Subcutaneous abdominal adipose tissue (tissue), 5 donors: ENCODE results near the gene HMGB4.

Source experiments
- H3K27ac ChIP-seq: one replicate; pipeline ENCODE4 v1.7.0; 2013; ENCODE audit warnings: low read depth, mild to moderate bottlenecking, inconsistent platforms, low read length, moderate library complexity
- H3K27me3 ChIP-seq, 5 donors: one replicate each; pipeline ENCODE4 v1.7.0; 2013; ENCODE audit warnings: low read length in 5 of 5, inconsistent platforms in 1 of 5; ENCODE audit not compliant: control insufficient read depth in 5 of 5, insufficient read depth in 4 of 5
- H3K36me3 ChIP-seq, 5 donors: one replicate each; pipeline ENCODE4 v1.7.0; 2013; ENCODE audit warnings: low read length in 5 of 5; ENCODE audit not compliant: control insufficient read depth in 5 of 5, insufficient read depth in 5 of 5
- H3K4me1 ChIP-seq, 5 donors: one replicate each; pipeline ENCODE4 v1.7.0; 2013; ENCODE audit warnings: low read length in 5 of 5, mild to moderate bottlenecking in 3 of 5, moderate library complexity in 1 of 5; ENCODE audit not compliant: control insufficient read depth in 5 of 5, insufficient read depth in 5 of 5
- H3K4me3 ChIP-seq, 5 donors: one replicate each; pipeline ENCODE4 v1.7.0; 2013; ENCODE audit warnings: low read length in 5 of 5, low read depth in 1 of 5
- H3K9ac ChIP-seq, 5 donors: one replicate each; pipeline ENCODE4 v1.7.0; 2013; ENCODE audit warnings: low read length in 5 of 5, mild to moderate bottlenecking in 4 of 5, moderate library complexity in 3 of 5
- H3K9me3 ChIP-seq, 5 donors: one replicate each; pipeline ENCODE4 v1.7.0; 2013; ENCODE audit warnings: low read length in 5 of 5; ENCODE audit not compliant: control insufficient read depth in 5 of 5
- donor health status: healthy.
- donor health status: healthy.
- donor health status: healthy.
- donor health status: healthy.
- donor health status: healthy.

Gene HMGB4

DNA sequence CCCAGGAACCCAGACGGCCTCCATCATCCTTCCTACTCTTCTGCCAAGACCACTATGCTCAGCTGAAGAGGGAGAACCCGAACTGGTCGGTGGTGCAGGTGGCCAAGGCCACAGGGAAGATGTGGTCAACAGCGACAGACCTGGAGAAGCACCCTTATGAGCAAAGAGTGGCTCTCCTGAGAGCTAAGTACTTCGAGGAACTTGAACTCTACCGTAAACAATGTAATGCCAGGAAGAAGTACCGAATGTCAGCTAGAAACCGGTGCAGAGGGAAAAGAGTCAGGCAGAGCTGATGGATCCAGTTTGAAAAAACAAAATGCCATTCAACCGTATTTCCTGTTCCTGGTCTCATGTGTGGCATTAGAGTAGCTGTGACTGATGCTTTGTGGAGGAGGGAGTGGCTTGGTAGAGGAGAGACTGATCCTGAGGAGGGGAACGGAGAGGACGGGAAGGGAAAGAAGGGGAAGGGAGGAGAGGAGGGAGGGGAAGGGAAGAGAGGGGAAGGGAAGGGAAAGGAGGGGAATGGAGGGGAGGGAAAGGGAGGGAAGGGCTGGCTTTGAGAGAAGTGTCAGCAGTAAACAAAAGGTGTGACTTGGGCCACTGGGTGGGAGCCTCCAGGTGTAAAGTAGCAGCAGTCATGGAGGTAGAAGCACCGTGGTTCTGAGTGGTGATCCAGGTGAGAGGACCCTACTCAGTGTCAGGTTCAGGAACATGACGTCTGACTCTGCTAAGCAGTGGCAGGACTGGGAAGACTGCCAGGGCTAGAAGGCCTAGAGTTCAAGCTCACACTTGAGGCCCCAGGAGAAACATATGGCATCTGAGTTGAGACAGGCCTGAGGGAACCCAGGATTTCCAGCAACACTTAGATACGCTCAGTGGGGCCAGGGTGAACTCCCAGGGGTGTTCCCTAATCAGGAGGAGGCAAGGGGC lies 846 bp downstream of the HMGB4 start:
- no peaks in the 10 kb centered on the region for H3K36me3 ChIP-seq

DNA sequence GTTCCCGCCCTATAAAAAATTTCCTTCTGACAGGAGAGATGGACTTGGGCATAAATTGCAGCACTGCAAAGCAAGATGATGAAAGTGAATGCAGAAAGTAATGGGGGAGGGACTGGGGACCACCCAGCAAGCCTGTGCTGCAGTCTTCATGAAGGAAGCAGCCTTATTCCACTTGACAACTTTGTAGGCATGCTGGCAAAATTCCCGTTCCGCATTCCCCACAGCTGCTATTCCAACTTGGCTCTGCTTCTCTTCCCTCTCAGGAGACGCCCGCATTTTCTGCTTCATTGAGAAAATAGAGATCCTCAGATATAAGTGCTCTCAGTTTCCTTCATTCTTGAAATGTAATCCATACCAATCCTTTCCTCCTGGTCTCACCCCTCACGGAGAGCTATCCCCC lies 2.4 kb downstream of the HMGB4 start:
- no peaks in the 10 kb centered on the region for H3K36me3 ChIP-seq
- no peak overlapping the region for H3K27ac ChIP-seq
- peaks cover 0 to 5% (median 3%) of the 10 kb centered on the region in 5 donors for H3K9me3 ChIP-seq
- peaks cover 0 to 8% (median 4%) of the 10 kb centered on the region in 5 donors for H3K4me1 ChIP-seq
- peaks cover 0 to 3% (median 0%) of the 10 kb centered on the region in 5 donors for H3K27me3 ChIP-seq
- no peak overlapping the region for H3K9ac ChIP-seq
- H3K4me3 ChIP-seq, result no peak overlapping the region

More for the DNA sequence above, 846 bp downstream of the HMGB4 start:
- Histone ChIP-seq H3K27ac (no peak overlapping the region), H3K27me3 (peaks cover 0 to 3% (median 0%) of the 10 kb centered on the region in 5 donors), H3K9me3 (peaks cover 0 to 5% (median 3%) of the 10 kb centered on the region in 5 donors), H3K9ac (no peak overlapping the region), H3K4me3 (no peak overlapping the region), H3K4me1 (peaks cover 0 to 10% (median 4%) of the 10 kb centered on the region in 5 donors)

DNA sequence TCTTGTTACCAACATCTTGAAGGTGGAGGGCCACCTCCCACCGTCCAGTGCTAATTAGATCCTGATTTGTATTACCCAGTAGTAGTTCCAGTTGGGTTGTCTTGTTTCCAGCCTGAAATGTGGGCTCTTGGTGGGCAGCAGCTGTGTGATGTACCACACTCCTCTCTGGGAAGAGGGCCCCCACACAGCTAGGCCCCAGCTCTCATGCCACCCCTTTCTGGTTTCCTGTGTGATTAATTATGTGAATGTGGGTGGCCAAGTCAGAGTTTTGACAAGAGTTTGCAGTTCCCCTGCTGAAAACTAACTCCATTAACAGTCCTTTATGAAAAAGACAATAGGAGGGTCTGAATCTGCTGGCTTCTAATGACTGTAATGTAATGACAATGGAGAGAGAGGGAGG lies 3.8 kb downstream of the HMGB4 start:
- H3K4me3 ChIP-seq, result no peak overlapping the region

DNA sequence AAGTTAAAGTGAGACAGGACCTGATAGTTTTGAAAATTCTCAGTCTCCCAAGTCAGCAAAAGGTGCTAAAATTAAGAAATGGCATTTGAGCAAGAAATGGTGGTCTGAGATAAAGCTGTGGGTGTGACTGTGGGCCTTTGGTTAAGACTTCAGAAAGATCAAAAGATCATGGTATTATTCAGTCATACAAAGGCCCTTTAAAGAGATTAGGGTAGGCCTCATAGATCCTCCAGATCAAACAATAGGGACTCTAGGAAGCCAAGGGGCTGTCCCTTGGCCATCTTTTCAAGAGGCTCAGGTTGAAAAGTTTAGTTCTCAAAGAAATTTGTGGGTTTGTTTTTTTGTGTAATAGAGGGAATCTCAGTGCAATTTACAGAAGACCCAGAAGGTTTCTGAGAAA lies 8.4 kb downstream of the HMGB4 start:
- Histone ChIP-seq H3K4me3 (no peak overlapping the region), H3K9ac (no peak overlapping the region), H3K9me3 (peaks cover 0 to under 1% (median 0%) of the 10 kb centered on the region in 5 donors), H3K27me3 (no peaks in the 10 kb centered on the region), H3K27ac (no peak overlapping the region), H3K4me1 (no peaks in the 10 kb centered on the region), H3K36me3 (no peaks in the 10 kb centered on the region)

More for the DNA sequence above, 3.8 kb downstream of the HMGB4 start:
- Histone ChIP-seq H3K9me3 (peaks cover 0 to 5% (median 3%) of the 10 kb centered on the region in 5 donors), H3K9ac (no peak overlapping the region), H3K27ac (no peak overlapping the region), H3K27me3 (peaks cover 0 to 3% (median 0%) of the 10 kb centered on the region in 5 donors), H3K4me1 (peaks cover 0 to 8% (median 4%) of the 10 kb centered on the region in 5 donors), H3K36me3 (no peaks in the 10 kb centered on the region)

DNA sequence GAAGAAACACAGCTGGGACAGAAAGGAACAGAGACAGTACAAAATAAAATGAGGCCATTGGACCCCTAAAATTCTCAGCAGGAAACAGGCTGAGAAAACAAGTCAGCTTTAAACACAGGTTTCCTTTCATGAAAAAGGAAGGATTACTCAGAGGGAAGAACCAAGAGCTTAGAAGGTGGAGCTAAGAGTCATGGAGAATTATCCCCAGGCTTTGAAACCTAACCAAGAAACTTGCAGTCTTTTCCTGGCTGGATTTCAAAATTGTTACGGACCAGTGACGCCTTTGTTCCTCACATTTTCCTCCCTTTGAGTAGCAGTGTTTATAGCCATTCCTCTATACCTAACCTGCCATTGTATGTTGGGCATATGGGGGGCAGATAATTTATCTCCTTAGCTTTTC lies 8.8 kb downstream of the HMGB4 start:
- H3K27me3 ChIP-seq, result no peaks in the 10 kb centered on the region
- H3K27ac ChIP-seq, result no peak overlapping the region
- H3K36me3 ChIP-seq, result no peaks in the 10 kb centered on the region
- no peaks in the 10 kb centered on the region for H3K9me3 ChIP-seq
- H3K4me1 ChIP-seq, result peaks cover 0 to 2% (median 0%) of the 10 kb centered on the region in 5 donors
- H3K9ac ChIP-seq, result no peak overlapping the region
- no peak overlapping the region for H3K4me3 ChIP-seq

DNA sequence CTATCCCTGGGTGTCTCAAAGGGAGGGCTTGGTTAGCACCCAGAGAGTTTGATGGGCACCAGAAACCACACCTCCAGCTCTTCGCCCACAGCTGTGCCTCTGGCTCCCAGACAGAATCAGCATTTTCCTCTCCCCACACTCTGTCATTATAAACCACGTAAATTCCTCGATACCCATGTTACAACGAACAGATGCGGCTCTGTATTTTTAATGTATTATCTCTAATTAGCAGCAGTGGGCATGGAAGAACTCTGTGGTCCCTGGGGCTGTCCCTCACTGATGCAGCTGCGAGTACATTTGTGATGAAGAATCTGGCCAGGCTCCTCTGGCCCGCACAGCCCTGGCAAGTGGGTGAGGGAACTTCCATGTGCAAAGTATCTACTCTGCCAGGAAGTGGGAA lies 10.8 kb downstream of the HMGB4 start:
- H3K9ac ChIP-seq, result no peak overlapping the region
- H3K36me3 ChIP-seq, result no peaks in the 10 kb centered on the region
- peaks cover 0 to 5% (median 3%) of the 10 kb centered on the region in 5 donors for H3K4me1 ChIP-seq
- H3K27ac ChIP-seq, result no peak overlapping the region
- peaks cover 0 to 6% (median 0%) of the 10 kb centered on the region in 5 donors for H3K27me3 ChIP-seq
- no peaks in the 10 kb centered on the region for H3K9me3 ChIP-seq
- H3K4me3 ChIP-seq, result no peak overlapping the region

DNA sequence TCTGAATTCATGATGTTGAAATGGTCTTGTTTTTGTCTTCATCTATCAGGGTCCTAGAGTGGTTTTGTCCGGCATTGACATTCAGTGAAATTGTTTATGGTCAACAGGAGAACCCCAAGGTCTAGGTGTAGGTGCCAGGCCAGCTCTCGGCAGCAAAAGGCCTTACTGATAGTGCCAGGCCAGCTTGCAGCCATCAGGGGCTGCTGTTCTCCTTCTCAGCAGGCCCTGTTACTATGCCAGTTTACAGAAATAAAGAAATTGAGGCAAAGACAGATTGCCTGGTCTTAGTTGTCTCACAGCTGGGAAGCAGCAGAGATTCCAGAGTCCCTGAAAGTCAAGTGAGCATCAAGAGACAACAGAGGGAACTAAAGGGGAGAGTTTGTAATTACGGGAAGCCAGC lies 12.0 kb downstream of the HMGB4 start:
- no peak overlapping the region for H3K27ac ChIP-seq
- H3K4me3 ChIP-seq, result no peak overlapping the region
- no peaks in the 10 kb centered on the region for H3K36me3 ChIP-seq
- no peak overlapping the region for H3K9ac ChIP-seq
- peaks cover 0 to 6% (median 0%) of the 10 kb centered on the region in 5 donors for H3K27me3 ChIP-seq
- peaks cover 0 to 5% (median 3%) of the 10 kb centered on the region in 5 donors for H3K4me1 ChIP-seq
- no peaks in the 10 kb centered on the region for H3K9me3 ChIP-seq

DNA sequence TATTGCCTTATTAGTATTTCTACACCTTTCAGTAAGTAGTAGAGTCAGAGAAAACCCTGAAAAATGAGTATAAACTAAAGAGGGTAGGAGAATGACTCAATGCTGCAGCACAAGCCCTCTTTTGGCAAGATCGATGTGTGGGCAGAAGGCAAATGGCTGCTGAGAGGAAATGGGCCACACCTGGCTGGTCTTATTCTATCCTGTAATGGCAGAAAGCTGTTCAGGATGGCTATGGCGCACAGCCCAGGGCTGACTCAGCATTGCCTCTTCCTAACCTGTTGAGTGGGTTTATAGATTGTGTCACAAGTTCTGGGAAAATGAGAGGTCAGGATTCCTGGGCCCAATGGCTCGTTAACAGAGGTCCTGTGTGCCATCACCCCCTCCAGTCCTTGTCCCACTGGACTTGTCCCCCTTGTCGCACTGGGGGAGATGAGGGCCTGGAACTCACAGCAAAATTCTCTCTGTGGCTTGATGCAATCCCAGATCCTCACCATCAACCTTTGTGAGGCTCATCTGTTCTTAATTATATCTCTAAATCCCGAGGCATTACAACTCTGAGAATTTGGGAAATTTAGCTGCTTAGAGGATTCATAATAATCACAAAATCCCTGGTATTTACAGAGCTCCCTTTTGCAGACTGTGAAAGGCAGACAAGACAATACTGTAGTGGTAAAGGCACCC lies 13.2 kb downstream of the HMGB4 start:
- Histone ChIP-seq H3K36me3 (no peaks in the 10 kb centered on the region), H3K9me3 (no peaks in the 10 kb centered on the region), H3K9ac (no peak overlapping the region), H3K4me1 (peaks cover 0 to 5% (median 3%) of the 10 kb centered on the region in 5 donors), H3K27ac (no peak overlapping the region), H3K27me3 (peaks cover 0 to 6% (median 0%) of the 10 kb centered on the region in 5 donors), H3K4me3 (no peak overlapping the region)

DNA sequence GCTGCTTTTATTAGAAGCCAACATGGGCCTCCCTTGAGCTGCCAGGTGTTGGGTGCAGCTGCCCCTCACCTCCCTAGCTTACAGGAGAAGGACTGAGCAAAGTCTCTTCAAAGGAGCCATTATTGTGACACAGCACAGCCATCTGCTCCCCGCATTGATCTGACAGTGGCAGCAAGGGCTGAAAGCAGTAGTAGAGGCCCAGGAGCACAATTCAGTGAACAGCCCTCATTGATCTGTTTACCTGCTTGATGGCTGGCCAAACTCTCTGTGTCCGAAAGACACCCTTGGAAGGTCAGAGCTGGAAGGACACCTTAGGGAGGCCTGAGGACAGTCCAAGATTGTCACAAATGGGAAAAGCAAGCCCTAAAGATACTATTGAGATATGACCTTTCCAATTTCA lies 14.5 kb downstream of the HMGB4 start:
- no peaks in the 10 kb centered on the region for H3K36me3 ChIP-seq
- H3K27me3 ChIP-seq, result peaks cover 0 to 6% (median 0%) of the 10 kb centered on the region in 5 donors
- no peak overlapping the region for H3K27ac ChIP-seq
- no peaks in the 10 kb centered on the region for H3K9me3 ChIP-seq
- H3K9ac ChIP-seq, result no peak overlapping the region
- H3K4me1 ChIP-seq, result peaks cover 0 to 5% (median 3%) of the 10 kb centered on the region in 5 donors
- no peak overlapping the region for H3K4me3 ChIP-seq

DNA sequence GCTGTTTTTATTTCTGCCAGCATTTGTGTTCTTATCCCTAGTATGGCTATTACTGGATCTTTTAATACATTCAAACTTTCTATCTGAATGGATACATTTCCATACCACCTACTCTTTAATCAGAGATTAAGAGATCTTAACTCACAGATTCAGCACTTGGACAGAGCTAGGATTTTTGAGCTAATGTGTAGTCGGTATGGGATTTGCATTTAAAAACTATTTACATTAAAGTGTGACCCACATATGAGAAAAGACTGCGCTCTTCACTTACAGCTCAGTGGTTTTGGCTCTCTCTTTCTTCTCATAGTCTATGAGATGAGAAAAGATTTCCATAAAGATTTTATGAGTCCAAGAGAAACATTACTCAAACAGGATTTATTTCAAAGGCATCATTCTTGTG lies 16.4 kb downstream of the HMGB4 start:
- H3K36me3 ChIP-seq, result no peaks in the 10 kb centered on the region
- H3K27me3 ChIP-seq, result peaks cover 0 to 9% (median 0%) of the 10 kb centered on the region in 5 donors

More for the DNA sequence above, 16.4 kb downstream of the HMGB4 start:
- no peak overlapping the region for H3K9ac ChIP-seq
- no peaks in the 10 kb centered on the region for H3K9me3 ChIP-seq
- peaks cover 0 to 5% (median 3%) of the 10 kb centered on the region in 5 donors for H3K4me1 ChIP-seq
- no peak overlapping the region for H3K4me3 ChIP-seq
- no peak overlapping the region for H3K27ac ChIP-seq
